ENCODE results near the gene GALM.

- TF ChIP-seq CTCF (IDR thresholded peaks at IDR 0.05; ENCODE audit: control extremely low read depth in 1 of 3, insufficient read depth in 1 of 3, low read depth in 1 of 3, low read length in 3 of 3) (no peak), HDAC6 (IDR thresholded peaks at IDR 0.05; ENCODE audit: low read depth, low read length) (no peak), YY1 (IDR thresholded peaks at IDR 0.05; ENCODE audit: low read depth, low read length) (no peak), RFX5 (IDR thresholded peaks at IDR 0.05; ENCODE audit: borderline replicate concordance, low read depth, low read length) (no peak), SIN3A (conservative IDR thresholded peaks at IDR 0.05 in 1 of 2, IDR thresholded peaks at IDR 0.05 in 1 of 2; ENCODE audit: low read depth in 1 of 2, low read length in 2 of 2) (no peak)
Measured at GRCh38 chr2:38660282-38660681, 5.6 kb upstream of the GALM start.
